GM18858 (cell line): ENCODE data around the gene PLS1.

Experiments used
- ATAC-seq: cut with Tn5 transposase; IDR thresholded peaks from one replicate; pipeline ENCODE4 v1.9.1; 2021; ENCODE audit not compliant: unreplicated experiment

Gene PLS1

GRCh38 chr3:142754494-142754893 is 158.3 kb downstream of the PLS1 start:
- no peak for ATAC-seq
